IMR-90 (cell line): ENCODE data around the gene ZNF292. TPM values are rescaled to one million over a fixed set of nuclear protein-coding genes. Genes with fewer than 3 reads are reported as not detected.

Source experiments
- ATAC-seq: fragments of 200-7000 bp; cut with Tn5 transposase; 2 replicates; pipeline ENCODE4 v1.9.1; 2020; ENCODE audit warnings: low read depth, mild to moderate bottlenecking, moderate library complexity
- BruUV-seq: library from RNA; stranded (reverse); fragments of 400-500 nt; replicated peaks from 2 replicates; lab custom pipeline; 2021; lab: Mats Ljungman, UMichigan
- CTCF ChIA-PET: fragments of 300-600 bp; formaldehyde crosslinking; extraction: SDS; loops from one replicate; lab custom pipeline; 2021; ENCODE audit warnings: antibody characterized with exemption; lab: Yijun Ruan, JAX
- POLR2A ChIA-PET: fragments of 300-600 bp; sonication (Branson Sonifier 250); formaldehyde crosslinking; loops from one replicate; lab custom pipeline; 2022; ENCODE audit warnings: antibody characterized with exemption; ENCODE audit not compliant: unreplicated experiment; lab: Charles Lee
- DNase-seq: peaks from one replicate; pipeline ENCODE4 v3.0.0; 2013
- H2AFZ ChIP-seq: replicated peaks from 2 replicates; pipeline ENCODE3; 2013; ENCODE audit warnings: low read length, mild to moderate bottlenecking; ENCODE audit not compliant: poor library complexity
- H2AK5ac ChIP-seq: 2 replicates; pipeline ENCODE4 v1.6.1; 2013; ENCODE audit warnings: low read depth, low read length, inconsistent platforms
- H2AK9ac ChIP-seq: replicated peaks from 2 replicates; pipeline ENCODE3; 2013; ENCODE audit warnings: mild to moderate bottlenecking, low read depth, low read length, moderate library complexity; ENCODE audit not compliant: poor library complexity
- H2BK120ac ChIP-seq: 2 replicates; pipeline ENCODE4 v1.6.1; 2013; ENCODE audit warnings: low read depth, low read length, inconsistent platforms
- H2BK15ac ChIP-seq: 3 replicates; pipeline ENCODE4 v1.6.1; 2013; ENCODE audit warnings: low read depth, low read length, inconsistent platforms
- H2BK20ac ChIP-seq: 2 replicates; pipeline ENCODE4 v1.6.1; 2013; ENCODE audit warnings: low read depth, mild to moderate bottlenecking, inconsistent platforms, low read length, moderate library complexity
- H2BK5ac ChIP-seq: 2 replicates; pipeline ENCODE4 v1.6.1; 2013; ENCODE audit warnings: mild to moderate bottlenecking, low read depth, low read length, inconsistent platforms; ENCODE audit not compliant: poor library complexity, severe bottlenecking
- H3K14ac ChIP-seq: replicated peaks from 2 replicates; pipeline ENCODE4 v1.6.1; 2013; ENCODE audit warnings: low read depth, low read length, inconsistent platforms
- H3K18ac ChIP-seq: 2 replicates; pipeline ENCODE4 v1.6.1; 2013; ENCODE audit warnings: low read depth, low read length, control low read depth
- H3K23ac ChIP-seq: 2 replicates; pipeline ENCODE4 v1.6.1; 2013; ENCODE audit warnings: low read depth, low read length, inconsistent platforms
- H3K27ac ChIP-seq: 2 replicates; pipeline ENCODE4 v1.5.1; 2013; ENCODE audit warnings: mild to moderate bottlenecking, control low read depth, low read length; ENCODE audit not compliant: insufficient read depth
- H3K27me3 ChIP-seq: 2 replicates; pipeline ENCODE4 v1.6.1; 2013; ENCODE audit warnings: low read length; ENCODE audit not compliant: control insufficient read depth, insufficient read depth
- H3K36me3 ChIP-seq: 2 replicates; pipeline ENCODE4 v1.6.1; 2013; ENCODE audit warnings: low read length, mixed read lengths; ENCODE audit not compliant: control insufficient read depth, insufficient read depth
- H3K4ac ChIP-seq: 2 replicates; pipeline ENCODE4 v1.6.1; 2013; ENCODE audit warnings: low read depth, low read length, inconsistent platforms
- H3K4me1 ChIP-seq: 2 replicates; pipeline ENCODE4 v1.6.1; 2013; ENCODE audit warnings: low read length, mixed read lengths; ENCODE audit not compliant: control insufficient read depth, insufficient read depth
- H3K4me2 ChIP-seq: 2 replicates; pipeline ENCODE4 v1.6.1; 2013; ENCODE audit warnings: low read depth, mild to moderate bottlenecking, control low read depth, low read length, moderate library complexity
- H3K4me3 ChIP-seq: 2 replicates; pipeline ENCODE4 v1.5.1; 2013; ENCODE audit warnings: low read depth, mild to moderate bottlenecking, control low read depth, low read length, moderate library complexity; ENCODE audit not compliant: insufficient read depth
- H3K56ac ChIP-seq: 2 replicates; pipeline ENCODE4 v1.6.1; 2013; ENCODE audit warnings: low read length, inconsistent platforms; ENCODE audit not compliant: insufficient read depth; ENCODE audit errors: extremely low read depth
- H3K79me1 ChIP-seq, 2 experiments: 2 replicates each; pipeline ENCODE4 v1.6.1; 2013; ENCODE audit warnings: low read length in 2 of 2, inconsistent platforms in 1 of 2, low read depth in 1 of 2
- H3K9ac ChIP-seq: 2 replicates; pipeline ENCODE4 v1.6.1; 2013; ENCODE audit warnings: low read depth, low read length, control low read depth
- H3K9me1 ChIP-seq: 2 replicates; pipeline ENCODE4 v1.6.1; 2013; ENCODE audit warnings: low read length, inconsistent platforms; ENCODE audit not compliant: insufficient read depth
- H3K9me3 ChIP-seq: 2 replicates; pipeline ENCODE4 v1.6.1; 2013; ENCODE audit warnings: low read length; ENCODE audit not compliant: control insufficient read depth, insufficient read depth
- H4K20me1 ChIP-seq: 2 replicates; pipeline ENCODE4 v1.6.1; 2013; ENCODE audit warnings: low read length, inconsistent platforms; ENCODE audit not compliant: insufficient read depth
- H4K5ac ChIP-seq: 2 replicates; pipeline ENCODE4 v1.6.1; 2013; ENCODE audit warnings: mild to moderate bottlenecking, low read depth, low read length, control low read depth
- H4K8ac ChIP-seq, 2 experiments: 2 replicates each; pipeline ENCODE4 v1.6.1; 2013; ENCODE audit warnings: low read depth in 2 of 2, low read length in 2 of 2, control low read depth in 1 of 2, inconsistent platforms in 1 of 2
- H4K91ac ChIP-seq: 2 replicates; pipeline ENCODE4 v1.6.1; 2013; ENCODE audit warnings: low read depth, low read length, inconsistent platforms; ENCODE audit not compliant: insufficient read depth
- CEBPB ChIP-seq: IDR thresholded peaks from 2 replicates; pipeline ENCODE4 v1.6.1; 2012; ENCODE audit warnings: low read depth, low read length, improper control_type of control experiment
- CHD1 ChIP-seq: IDR thresholded peaks from 2 replicates; pipeline ENCODE4 v1.6.1; 2012; ENCODE audit warnings: low read depth, low read length, improper control_type of control experiment
- FOS ChIP-seq: fragments of 150-350 bp; IDR thresholded peaks from 2 replicates; pipeline ENCODE4 v1.6.1; 2016; ENCODE audit warnings: low read depth, low read length
- MAFK ChIP-seq: IDR thresholded peaks from 2 replicates; pipeline ENCODE4 v1.6.1; 2012; ENCODE audit warnings: low read depth, low read length, improper control_type of control experiment
- MAZ ChIP-seq: IDR thresholded peaks from 2 replicates; pipeline ENCODE4 v1.6.1; 2012; ENCODE audit warnings: low read depth, mild to moderate bottlenecking, low read length, improper control_type of control experiment, moderate library complexity, borderline replicate concordance
- MXI1 ChIP-seq: IDR thresholded peaks from 2 replicates; pipeline ENCODE4 v1.6.1; 2012; ENCODE audit warnings: low read depth, mild to moderate bottlenecking, low read length, moderate library complexity, borderline replicate concordance
- NFE2L2 ChIP-seq: fragments of 150-350 bp; IDR thresholded peaks from 2 replicates; pipeline ENCODE4 v1.6.1; 2016; ENCODE audit warnings: low read depth, mild to moderate bottlenecking, low read length
- POLR2A ChIP-seq: IDR thresholded peaks from 2 replicates; pipeline ENCODE4 v1.6.1; 2012; ENCODE audit warnings: mild to moderate bottlenecking, low read depth, low read length
- RAD21 ChIP-seq: IDR thresholded peaks from 2 replicates; pipeline ENCODE4 v1.6.1; 2012; ENCODE audit warnings: low read length, improper control_type of control experiment
- RFX5 ChIP-seq: IDR thresholded peaks from 2 replicates; pipeline ENCODE4 v1.8.0; 2012; ENCODE audit warnings: low read depth, mild to moderate bottlenecking, low read length, moderate library complexity
- SMC3 ChIP-seq: fragments of 150-350 bp; IDR thresholded peaks from 2 replicates; pipeline ENCODE4 v1.6.1; 2016; ENCODE audit warnings: low read depth, mild to moderate bottlenecking, antibody characterized with exemption, low read length, moderate library complexity
- WGBS, 2 experiments: methylation state at CpG; one replicate each; pipeline versions ENCODE4 v1.1.5 to v1.1.7; 2013; ENCODE audit warnings: missing lambda C conversion rate in 2 of 2; ENCODE audit not compliant: insufficient read length in 1 of 2; ENCODE audit errors: extremely low coverage in 2 of 2; 5-methylcytosine and 5-hydroxymethylcytosine counted together
- dilution Hi-C: fragments of 300-500 bp; cut with HindIII; formaldehyde crosslinking; loops from one replicate; pipeline ENCODE4 v1.14.3; 2018; ENCODE audit warnings: low sequenced_read_pairs; ENCODE audit not compliant: unreplicated experiment
- in situ Hi-C: fragments of 300-500 bp; cut with MboI; formaldehyde crosslinking; loops from 3 replicates; pipeline ENCODE4 v1.14.3; 2019; ENCODE audit warnings: low sequenced_read_pairs, inconsistent platforms, mixed read lengths
- intact Hi-C: fragments of 100-400 bp; cut with micrococcal nuclease; formaldehyde crosslinking; loops from 2 replicates; pipeline ENCODE4 v1.10.0; 2022
- polyA plus RNA-seq, 3 experiments: library from polyadenylated mRNA; depleted of rRNA; stranded (reverse); fragments of >200 nt; gene quantifications; 2 replicates each; pipeline ENCODE4 v1.2.3, GENCODE V29; 2012; ENCODE audit warnings: low replicate concordance in 1 of 3
- total RNA-seq: library from RNA; depleted of rRNA; stranded (reverse); fragments of >200 nt; gene quantifications from 2 replicates; pipeline ENCODE4 v1.2.3, GENCODE V29; 2012
- TF ChIP-seq, protein P1 (sequence below): fragments of 150-350 bp; IDR thresholded peaks from 2 replicates; pipeline ENCODE4 v1.6.1; 2017; ENCODE audit warnings: mild to moderate bottlenecking, antibody characterized with exemption, low read length, low read depth
- TF ChIP-seq, protein P2 (sequence below): fragments of 150-350 bp; IDR thresholded peaks from 2 replicates; pipeline ENCODE4 v1.6.1; 2016; ENCODE audit warnings: low read depth, mild to moderate bottlenecking, low read length, moderate library complexity, borderline replicate concordance

The ZNF292 gene
- total and polyA plus RNA-seq, 2 of the 4 experiments (the other 2 are of a cell fraction), result 5.5 to 28.3 TPM

DNA sequence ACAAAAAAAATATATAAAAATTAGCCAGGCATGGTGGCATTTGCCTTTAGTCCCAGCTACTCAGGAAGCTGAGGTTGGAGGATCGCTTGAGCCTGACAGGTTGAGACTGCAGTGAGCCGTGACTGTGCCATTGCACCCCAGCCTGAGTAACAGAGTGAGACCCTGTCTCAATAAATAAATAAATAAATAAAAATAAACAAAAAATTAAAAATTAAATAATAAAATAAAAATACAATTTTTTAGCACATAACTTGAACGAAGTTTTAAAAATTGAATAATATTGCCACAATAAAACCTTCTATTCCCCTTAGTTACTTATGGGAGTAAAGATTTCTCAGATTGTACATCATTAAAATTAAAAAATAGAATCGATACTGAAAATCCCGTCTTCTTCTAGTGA is 31.3 kb upstream of the ZNF292 start:
- Histone ChIP-seq H3K9me3 (no peaks in the 10 kb centered on the region; the same call in 1 of the 2 replicates), H3K79me1 (no peaks in the 10 kb centered on the region), H2AK5ac (no peak overlapping the region), H3K9me1 (no peaks in the 10 kb centered on the region), H4K91ac (no peak overlapping the region), H2AFZ (no peak overlapping the region), H3K56ac (no peak overlapping the region), H3K23ac (no peak overlapping the region), H4K8ac (no peak overlapping the region), H3K27me3 (no peaks in the 10 kb centered on the region; the same call in 1 of the 2 replicates), H2AK9ac (no peak overlapping the region), H2BK5ac (no peak overlapping the region), H2BK20ac (no peak overlapping the region), H3K9ac (no peak overlapping the region), H4K5ac (no peak overlapping the region), H2BK120ac (no peak overlapping the region), H3K4ac (no peak overlapping the region), H3K14ac (no peak overlapping the region), H4K20me1 (no peaks in the 10 kb centered on the region), H3K4me2 (no peak overlapping the region), H3K27ac (no peak overlapping the region), H3K36me3 (no peaks in the 10 kb centered on the region), H3K4me1 (no peaks in the 10 kb centered on the region), H3K18ac (no peak overlapping the region), H3K4me3 (no peak overlapping the region), H2BK15ac (no peak overlapping the region)
- BruUV-seq, result no TSS peak
- no peak for TF ChIP-seq CHD1
- TF ChIP-seq MAFK, result no peak
- TF ChIP-seq RAD21, result no peak
- no peak for TF ChIP-seq RFX5
- no peak for TF ChIP-seq FOS
- TF ChIP-seq CEBPB, result no peak
- TF ChIP-seq POLR2A, result no peak
- TF ChIP-seq, protein P1, sequence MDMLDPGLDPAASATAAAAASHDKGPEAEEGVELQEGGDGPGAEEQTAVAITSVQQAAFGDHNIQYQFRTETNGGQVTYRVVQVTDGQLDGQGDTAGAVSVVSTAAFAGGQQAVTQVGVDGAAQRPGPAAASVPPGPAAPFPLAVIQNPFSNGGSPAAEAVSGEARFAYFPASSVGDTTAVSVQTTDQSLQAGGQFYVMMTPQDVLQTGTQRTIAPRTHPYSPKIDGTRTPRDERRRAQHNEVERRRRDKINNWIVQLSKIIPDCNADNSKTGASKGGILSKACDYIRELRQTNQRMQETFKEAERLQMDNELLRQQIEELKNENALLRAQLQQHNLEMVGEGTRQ, result no peak
- TF ChIP-seq SMC3, result no peak
- TF ChIP-seq MAZ, result no peak
- no peak for TF ChIP-seq MXI1
- TF ChIP-seq, protein P2, sequence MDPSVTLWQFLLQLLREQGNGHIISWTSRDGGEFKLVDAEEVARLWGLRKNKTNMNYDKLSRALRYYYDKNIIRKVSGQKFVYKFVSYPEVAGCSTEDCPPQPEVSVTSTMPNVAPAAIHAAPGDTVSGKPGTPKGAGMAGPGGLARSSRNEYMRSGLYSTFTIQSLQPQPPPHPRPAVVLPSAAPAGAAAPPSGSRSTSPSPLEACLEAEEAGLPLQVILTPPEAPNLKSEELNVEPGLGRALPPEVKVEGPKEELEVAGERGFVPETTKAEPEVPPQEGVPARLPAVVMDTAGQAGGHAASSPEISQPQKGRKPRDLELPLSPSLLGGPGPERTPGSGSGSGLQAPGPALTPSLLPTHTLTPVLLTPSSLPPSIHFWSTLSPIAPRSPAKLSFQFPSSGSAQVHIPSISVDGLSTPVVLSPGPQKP, result no peak
- TF ChIP-seq NFE2L2, result no peak
- POLR2A ChIA-PET, result no interaction called here
- intact Hi-C loops (no loop called here), in situ Hi-C loops (no loop called here), dilution Hi-C loops (no loop called here)
- ATAC-seq, result no peak
- WGBS, 2 experiments, result no CpG with 5 or more reads among the region's 5 CpGs
- CTCF ChIA-PET, result no interaction called here
- no peak for DNase-seq
